OCI-LY1 (cell line): ENCODE measurements around the gene UNC13A.

Experiments used
- H2AFZ ChIP-seq: fragments of 200-600 bp; sonication (generic), shearing (Covaris generic); 2 replicates; pipeline ENCODE4 v1.6.0; 2014; ENCODE audit warnings: antibody characterized with exemption, mild to moderate bottlenecking, low read length
- H3F3A ChIP-seq: fragments of 200-600 bp; sonication (generic), shearing (Covaris generic); 2 replicates; pipeline ENCODE4 v1.6.0; 2014; ENCODE audit warnings: mild to moderate bottlenecking, antibody characterized with exemption, low read length, moderate library complexity; ENCODE audit not compliant: insufficient read depth
- H3K27ac ChIP-seq: fragments of 200-600 bp; sonication (generic); 2 replicates; pipeline ENCODE4 v1.5.1; 2014; ENCODE audit warnings: low read length, mixed run types, mild to moderate bottlenecking, low read depth; ENCODE audit not compliant: poor library complexity, severe bottlenecking
- H3K27me3 ChIP-seq: fragments of 200-600 bp; sonication (generic); 2 replicates; pipeline ENCODE4 v1.6.0; 2014; ENCODE audit warnings: antibody characterized with exemption, mild to moderate bottlenecking, low read length, moderate library complexity; ENCODE audit not compliant: insufficient read depth
- H3K36me3 ChIP-seq: fragments of 200-600 bp; sonication (generic); 2 replicates; pipeline ENCODE4 v1.6.1; 2014; ENCODE audit warnings: mild to moderate bottlenecking, antibody characterized with exemption, low read length, moderate library complexity, mixed read lengths; ENCODE audit not compliant: insufficient read depth
- H3K4me1 ChIP-seq: fragments of 200-600 bp; sonication (generic); 2 replicates; pipeline ENCODE4 v1.5.1; 2014; ENCODE audit warnings: mild to moderate bottlenecking, low read length, moderate library complexity; ENCODE audit not compliant: insufficient read depth, severe bottlenecking
- H3K4me2 ChIP-seq: fragments of 200-600 bp; sonication (generic), shearing (Covaris generic); 2 replicates; pipeline ENCODE4 v1.6.1; 2014; ENCODE audit warnings: low read length
- H3K4me3 ChIP-seq: fragments of 200-600 bp; sonication (generic); 2 replicates; pipeline ENCODE4 v1.5.1; 2014; ENCODE audit warnings: low read length, low read depth, mild to moderate bottlenecking, mixed read lengths; ENCODE audit not compliant: poor library complexity, severe bottlenecking
- H3K79me2 ChIP-seq: fragments of 200-600 bp; shearing (Covaris generic); 2 replicates; pipeline ENCODE4 v1.6.1; 2016; ENCODE audit warnings: mixed run types, low read length, mixed read lengths; ENCODE audit not compliant: insufficient read depth
- H3K9ac ChIP-seq: fragments of 200-600 bp; sonication (generic), shearing (Covaris generic); 2 replicates; pipeline ENCODE4 v1.6.1; 2014; ENCODE audit warnings: mild to moderate bottlenecking, low read length, mixed read lengths
- H3K9me2 ChIP-seq: fragments of 200-600 bp; sonication (generic), shearing (Covaris generic); 2 replicates; pipeline ENCODE4 v1.6.1; 2014; ENCODE audit warnings: low read depth, mild to moderate bottlenecking, low read length, mixed read lengths
- H3K9me3 ChIP-seq: fragments of 200-600 bp; shearing (Covaris generic); 2 replicates; pipeline ENCODE4 v1.6.1; 2014; ENCODE audit warnings: low read length, mixed read lengths
- H4K20me1 ChIP-seq: fragments of 200-600 bp; sonication (generic), shearing (Covaris generic); 2 replicates; pipeline ENCODE4 v1.6.0; 2016; ENCODE audit warnings: mild to moderate bottlenecking, low read length; ENCODE audit not compliant: insufficient read depth
- CTCF ChIP-seq: fragments of 200-600 bp; sonication (generic), shearing (Covaris generic); IDR thresholded peaks from 2 replicates; pipeline ENCODE4 v1.5.1; 2017; ENCODE audit warnings: mild to moderate bottlenecking, antibody characterized with exemption, low read length, moderate library complexity, mixed read lengths
- EZH2 ChIP-seq: fragments of 200-600 bp; sonication (generic), shearing (Covaris generic); IDR thresholded peaks from 2 replicates; pipeline ENCODE4 v1.8.0; 2017; ENCODE audit warnings: borderline replicate concordance, mixed run types, mild to moderate bottlenecking, antibody characterized with exemption, low read length, moderate library complexity, mixed read lengths

UNC13A gene

DNA sequence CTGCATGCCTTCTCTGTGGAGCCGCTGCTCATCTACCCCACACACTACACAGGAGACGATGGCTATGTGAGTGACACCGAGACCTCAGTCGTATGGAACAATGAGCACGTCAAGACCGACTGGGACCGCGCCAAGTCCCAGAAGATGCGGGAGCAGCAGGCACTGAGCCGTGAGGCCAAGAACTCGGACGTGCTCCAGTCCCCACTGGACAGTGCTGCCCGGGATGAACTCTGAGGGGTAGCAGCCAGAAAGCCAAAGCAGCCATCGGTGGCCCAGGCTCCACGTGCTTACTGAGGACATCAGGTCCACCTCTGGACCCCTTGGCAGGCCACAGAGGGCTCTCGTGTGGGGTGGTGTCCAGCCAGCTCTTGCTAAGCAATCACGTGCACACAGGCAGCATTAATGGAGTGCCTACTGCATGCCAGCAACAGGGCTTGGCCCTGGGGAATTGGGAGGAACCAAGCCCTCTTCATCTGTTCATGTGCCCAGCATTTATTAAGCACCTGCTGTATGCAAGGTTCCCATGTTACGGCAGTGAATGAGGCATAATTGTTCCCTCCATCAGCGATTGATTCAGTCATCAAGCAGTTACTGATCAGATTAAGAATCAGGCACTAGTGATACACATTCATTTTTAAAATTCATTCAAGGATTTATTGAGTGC lies 106.8 kb downstream of the UNC13A start:
- Histone ChIP-seq H3K4me2 (no peak overlapping the region), H3K79me2 (no peaks in the 10 kb centered on the region), H3K27me3 (no peaks in the 10 kb centered on the region), H3K4me1 (no peaks in the 10 kb centered on the region), H3K9me3 (no peaks in the 10 kb centered on the region), H3K4me3 (no peak overlapping the region), H3K27ac (no peak overlapping the region), H3K36me3 (peaks cover 43% of the 10 kb centered on the region), H2AFZ (no peak overlapping the region), H3K9me2 (no peaks in the 10 kb centered on the region), H4K20me1 (no peaks in the 10 kb centered on the region), H3K9ac (no peak overlapping the region), H3F3A (no peaks in the 10 kb centered on the region)
- no peak for TF ChIP-seq CTCF
- TF ChIP-seq EZH2, result no peak

GRCh38 chr19:17580470-17581144 lies 107.5 kb downstream of the UNC13A start:
- TF ChIP-seq EZH2 (no peak), CTCF (no peak)
- Histone ChIP-seq H4K20me1 (no peaks in the 10 kb centered on the region), H2AFZ (no peak overlapping the region), H3K4me2 (no peak overlapping the region), H3F3A (no peaks in the 10 kb centered on the region), H3K4me1 (no peaks in the 10 kb centered on the region), H3K79me2 (no peaks in the 10 kb centered on the region), H3K9me2 (no peaks in the 10 kb centered on the region), H3K27me3 (no peaks in the 10 kb centered on the region), H3K9me3 (no peaks in the 10 kb centered on the region), H3K4me3 (no peak overlapping the region), H3K36me3 (peaks cover 51% of the 10 kb centered on the region), H3K9ac (no peak overlapping the region), H3K27ac (no peak overlapping the region)

- H3F3A ChIP-seq, result no peaks in the 10 kb centered on the region
- H3K27ac ChIP-seq, result no peak overlapping the region
- no peaks in the 10 kb centered on the region for H3K4me1 ChIP-seq
- H3K9me2 ChIP-seq, result no peaks in the 10 kb centered on the region
- H3K79me2 ChIP-seq, result no peaks in the 10 kb centered on the region
- TF ChIP-seq EZH2 (no peak), CTCF (no peak)
- H3K36me3 ChIP-seq, result peaks cover 56% of the 10 kb centered on the region
- no peaks in the 10 kb centered on the region for H3K27me3 ChIP-seq
- H3K9ac ChIP-seq, result no peak overlapping the region
- no peak overlapping the region for H2AFZ ChIP-seq
- no peaks in the 10 kb centered on the region for H4K20me1 ChIP-seq
- no peak overlapping the region for H3K4me3 ChIP-seq
- H3K4me2 ChIP-seq, result peak overlapping the region; percentile 19; the same call in 1 of the 2 replicates
- no peaks in the 10 kb centered on the region for H3K9me3 ChIP-seq
These were observed 108.4 kb downstream of the UNC13A start for GRCh38 chr19:17579661-17580244.
